Liver (tissue), 3 donors: ENCODE measurements around the gene INHBC.

Experiments used
- EGR1 ChIP-seq, 2 donors: IDR thresholded peaks; 2 replicates each; pipeline ENCODE4 v1.6.1; 2016 to 2018; ENCODE audit warnings: antibody characterized with exemption in 2 of 2, low read depth in 2 of 2
- GABPA ChIP-seq, 2 donors: IDR thresholded peaks in 1 of 2; conservative IDR thresholded peaks in 1 of 2; 2 replicates each; pipeline ENCODE4 v1.6.1; 2016; ENCODE audit warnings: antibody characterized with exemption in 2 of 2, mild to moderate bottlenecking in 1 of 2, moderate library complexity in 1 of 2
- HNF4A ChIP-seq, 2 donors: conservative IDR thresholded peaks; 2 replicates each; pipeline ENCODE4 v1.6.1; 2016; ENCODE audit warnings: antibody characterized with exemption in 2 of 2, mild to moderate bottlenecking in 2 of 2
- HNF4G ChIP-seq: IDR thresholded peaks from 2 replicates; pipeline ENCODE4 v1.6.1; 2016; ENCODE audit warnings: antibody characterized with exemption
- MAX ChIP-seq: IDR thresholded peaks from 2 replicates; pipeline ENCODE4 v1.6.1; 2016; ENCODE audit warnings: antibody characterized with exemption
- NR2F2 ChIP-seq: IDR thresholded peaks from 2 replicates; pipeline ENCODE4 v1.6.1; 2016; ENCODE audit warnings: antibody characterized with exemption
- REST ChIP-seq: IDR thresholded peaks from 2 replicates; pipeline ENCODE4 v1.6.1; 2016; ENCODE audit warnings: antibody characterized with exemption, mild to moderate bottlenecking
- RXRA ChIP-seq, 2 donors: IDR thresholded peaks; 2 replicates each; pipeline ENCODE4 v1.6.1; 2017 to 2018; ENCODE audit warnings: antibody characterized with exemption in 2 of 2, mild to moderate bottlenecking in 1 of 2
- SP1 ChIP-seq: IDR thresholded peaks from 2 replicates; pipeline ENCODE4 v1.6.1; 2018; ENCODE audit warnings: antibody characterized with exemption, mild to moderate bottlenecking
- TAF1 ChIP-seq: conservative IDR thresholded peaks from 2 replicates; pipeline ENCODE4 v1.6.1; 2016; ENCODE audit warnings: antibody characterized with exemption, mild to moderate bottlenecking
- YY1 ChIP-seq: IDR thresholded peaks from 2 replicates; pipeline ENCODE4 v1.6.1; 2016; ENCODE audit warnings: antibody characterized with exemption, mild to moderate bottlenecking
- TF ChIP-seq, protein P1 (sequence below): fragments of 150-350 bp; IDR thresholded peaks from 2 replicates; pipeline ENCODE4 v1.5.1; 2017; ENCODE audit warnings: improper control_type of control experiment, low read depth, low read length; ENCODE audit not compliant: missing input control
- TF ChIP-seq, protein P2 (sequence below): IDR thresholded peaks from 2 replicates; pipeline ENCODE4 v1.6.1; 2016; ENCODE audit warnings: antibody characterized with exemption
- TF ChIP-seq, protein P3 (sequence below): IDR thresholded peaks from 2 replicates; pipeline ENCODE4 v1.6.1; 2016; ENCODE audit warnings: antibody characterized with exemption
- donor health status: healthy.
- donor health status: healthy.

- TF ChIP-seq, protein P1, sequence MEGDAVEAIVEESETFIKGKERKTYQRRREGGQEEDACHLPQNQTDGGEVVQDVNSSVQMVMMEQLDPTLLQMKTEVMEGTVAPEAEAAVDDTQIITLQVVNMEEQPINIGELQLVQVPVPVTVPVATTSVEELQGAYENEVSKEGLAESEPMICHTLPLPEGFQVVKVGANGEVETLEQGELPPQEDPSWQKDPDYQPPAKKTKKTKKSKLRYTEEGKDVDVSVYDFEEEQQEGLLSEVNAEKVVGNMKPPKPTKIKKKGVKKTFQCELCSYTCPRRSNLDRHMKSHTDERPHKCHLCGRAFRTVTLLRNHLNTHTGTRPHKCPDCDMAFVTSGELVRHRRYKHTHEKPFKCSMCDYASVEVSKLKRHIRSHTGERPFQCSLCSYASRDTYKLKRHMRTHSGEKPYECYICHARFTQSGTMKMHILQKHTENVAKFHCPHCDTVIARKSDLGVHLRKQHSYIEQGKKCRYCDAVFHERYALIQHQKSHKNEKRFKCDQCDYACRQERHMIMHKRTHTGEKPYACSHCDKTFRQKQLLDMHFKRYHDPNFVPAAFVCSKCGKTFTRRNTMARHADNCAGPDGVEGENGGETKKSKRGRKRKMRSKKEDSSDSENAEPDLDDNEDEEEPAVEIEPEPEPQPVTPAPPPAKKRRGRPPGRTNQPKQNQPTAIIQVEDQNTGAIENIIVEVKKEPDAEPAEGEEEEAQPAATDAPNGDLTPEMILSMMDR, result no peak
- TF ChIP-seq SP1, result no peak
- TF ChIP-seq YY1, result no peak
- TF ChIP-seq, protein P2, sequence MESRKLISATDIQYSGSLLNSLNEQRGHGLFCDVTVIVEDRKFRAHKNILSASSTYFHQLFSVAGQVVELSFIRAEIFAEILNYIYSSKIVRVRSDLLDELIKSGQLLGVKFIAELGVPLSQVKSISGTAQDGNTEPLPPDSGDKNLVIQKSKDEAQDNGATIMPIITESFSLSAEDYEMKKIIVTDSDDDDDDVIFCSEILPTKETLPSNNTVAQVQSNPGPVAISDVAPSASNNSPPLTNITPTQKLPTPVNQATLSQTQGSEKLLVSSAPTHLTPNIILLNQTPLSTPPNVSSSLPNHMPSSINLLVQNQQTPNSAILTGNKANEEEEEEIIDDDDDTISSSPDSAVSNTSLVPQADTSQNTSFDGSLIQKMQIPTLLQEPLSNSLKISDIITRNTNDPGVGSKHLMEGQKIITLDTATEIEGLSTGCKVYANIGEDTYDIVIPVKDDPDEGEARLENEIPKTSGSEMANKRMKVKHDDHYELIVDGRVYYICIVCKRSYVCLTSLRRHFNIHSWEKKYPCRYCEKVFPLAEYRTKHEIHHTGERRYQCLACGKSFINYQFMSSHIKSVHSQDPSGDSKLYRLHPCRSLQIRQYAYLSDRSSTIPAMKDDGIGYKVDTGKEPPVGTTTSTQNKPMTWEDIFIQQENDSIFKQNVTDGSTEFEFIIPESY, result no peak
- no peak for TF ChIP-seq TAF1
- TF ChIP-seq RXRA (IDR thresholded peaks at IDR 0.05), result no peak
- TF ChIP-seq REST, result no peak
- no peak for TF ChIP-seq MAX
- TF ChIP-seq EGR1 (IDR thresholded peaks at IDR 0.05; ENCODE audit: low read depth in 2 of 2), result no peak
- no peak for TF ChIP-seq HNF4A (conservative IDR thresholded peaks at IDR 0.05)
- no peak for TF ChIP-seq GABPA (IDR thresholded peaks at IDR 0.05 in 1 of 2, conservative IDR thresholded peaks at IDR 0.05 in 1 of 2)
- TF ChIP-seq, protein P3, sequence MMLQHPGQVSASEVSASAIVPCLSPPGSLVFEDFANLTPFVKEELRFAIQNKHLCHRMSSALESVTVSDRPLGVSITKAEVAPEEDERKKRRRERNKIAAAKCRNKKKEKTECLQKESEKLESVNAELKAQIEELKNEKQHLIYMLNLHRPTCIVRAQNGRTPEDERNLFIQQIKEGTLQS, result no peak
- no peak for TF ChIP-seq HNF4G
- TF ChIP-seq NR2F2, result no peak
Observed at GRCh38 chr12:57410534-57410933, 24.1 kb upstream of the INHBC start.
